Neural cell (in vitro differentiated cells): ENCODE data around the gene GALNT2. TPM values are rescaled to one million over a fixed set of nuclear protein-coding genes. Genes with fewer than 3 reads are reported as not detected.

Experiments used
- H2AFZ ChIP-seq: fragments of 200-600, 300-800 bp; sonication (generic), shearing (Covaris generic); 2 replicates; pipeline ENCODE4 v1.6.0; 2014; ENCODE audit warnings: low read depth, mild to moderate bottlenecking, antibody characterized with exemption, low read length, moderate library complexity
- H3F3A ChIP-seq: fragments of 200-600 bp; shearing (Covaris generic); 2 replicates; pipeline ENCODE4 v1.6.1; 2016; ENCODE audit warnings: mild to moderate bottlenecking, moderate library complexity, mixed read lengths, antibody characterized with exemption, low read length; ENCODE audit not compliant: insufficient read depth, poor library complexity, severe bottlenecking
- H3K27ac ChIP-seq: fragments of 200-600, 300-800 bp; sonication (generic), shearing (Covaris generic); 2 replicates; pipeline ENCODE4 v1.5.1; 2014; ENCODE audit warnings: mild to moderate bottlenecking, low read length, moderate library complexity
- H3K27me3 ChIP-seq: fragments of 300-800, 200-600 bp; sonication (generic), shearing (Covaris generic); 2 replicates; pipeline ENCODE4 v1.6.0; 2014; ENCODE audit warnings: mild to moderate bottlenecking, low read depth, low read length, moderate library complexity; ENCODE audit not compliant: insufficient read depth
- H3K36me3 ChIP-seq: fragments of 300-800, 200-600 bp; sonication (generic), shearing (Covaris generic); 2 replicates; pipeline ENCODE4 v1.5.1; 2014; ENCODE audit warnings: mild to moderate bottlenecking, antibody characterized with exemption, low read length, moderate library complexity; ENCODE audit not compliant: insufficient read depth
- H3K4me2 ChIP-seq: fragments of 300-800, 200-600 bp; sonication (generic), shearing (Covaris generic); 2 replicates; pipeline ENCODE4 v1.6.0; 2014; ENCODE audit warnings: mild to moderate bottlenecking, low read length
- H3K4me3 ChIP-seq: fragments of 300-800, 200-600 bp; sonication (generic), shearing (Covaris generic); 2 replicates; pipeline ENCODE4 v1.5.1; 2014; ENCODE audit warnings: mild to moderate bottlenecking, low read length, moderate library complexity
- H3K79me2 ChIP-seq: fragments of 200-600 bp; shearing (Covaris generic); replicated peaks from 2 replicates; pipeline ENCODE4 v1.6.0; 2014; ENCODE audit warnings: mild to moderate bottlenecking, low read length, moderate library complexity; ENCODE audit not compliant: insufficient read depth
- H3K9ac ChIP-seq: fragments of 300-800, 200-600 bp; sonication (generic), shearing (Covaris generic); 2 replicates; pipeline ENCODE4 v1.6.1; 2016; ENCODE audit warnings: mild to moderate bottlenecking, low read length, mixed read lengths
- H3K9me2 ChIP-seq: fragments of 200-600 bp; shearing (Covaris generic); 2 replicates; pipeline ENCODE4 v1.6.1; 2016; ENCODE audit warnings: mild to moderate bottlenecking, low read length, mixed read lengths; ENCODE audit not compliant: insufficient read depth
- H3K9me3 ChIP-seq: fragments of 200-600, 300-800 bp; sonication (generic), shearing (Covaris generic); 2 replicates; pipeline ENCODE4 v1.6.1; 2016; ENCODE audit warnings: mild to moderate bottlenecking, mixed run types, low read length, moderate library complexity, mixed read lengths
- H4K20me1 ChIP-seq: fragments of 200-600 bp; shearing (Covaris generic); 2 replicates; pipeline ENCODE4 v1.6.1; 2016; ENCODE audit warnings: mild to moderate bottlenecking, mixed run types; ENCODE audit not compliant: insufficient read depth
- EP300 ChIP-seq: fragments of 450-650 bp; conservative IDR thresholded peaks from 2 replicates; pipeline ENCODE4 v1.6.1; 2014; ENCODE audit warnings: antibody characterized with exemption, mild to moderate bottlenecking, moderate library complexity; ENCODE audit not compliant: poor library complexity, severe bottlenecking
- EZH2 ChIP-seq: fragments of 200-600, 300-800 bp; shearing (Covaris generic), sonication (generic); IDR thresholded peaks from 2 replicates; pipeline ENCODE4 v1.6.1; 2014; ENCODE audit warnings: antibody characterized with exemption, low read length, borderline replicate concordance, mild to moderate bottlenecking; ENCODE audit not compliant: insufficient read depth, poor library complexity, severe bottlenecking
- MXI1 ChIP-seq: fragments of 450-650 bp; conservative IDR thresholded peaks from 2 replicates; pipeline ENCODE4 v1.6.1; 2014; ENCODE audit warnings: antibody characterized with exemption, mild to moderate bottlenecking; ENCODE audit not compliant: poor library complexity, severe bottlenecking
- POLR2AphosphoS5 ChIP-seq: IDR thresholded peaks from 2 replicates; pipeline ENCODE4 v1.6.1; 2012
- RAD21 ChIP-seq: fragments of 450-650 bp; conservative IDR thresholded peaks from 2 replicates; pipeline ENCODE4 v1.6.1; 2014; ENCODE audit warnings: antibody characterized with exemption, mild to moderate bottlenecking, moderate library complexity
- SMC3 ChIP-seq: fragments of 450-650 bp; conservative IDR thresholded peaks from 2 replicates; pipeline ENCODE4 v1.6.1; 2014; ENCODE audit warnings: antibody characterized with exemption, mild to moderate bottlenecking, moderate library complexity; ENCODE audit not compliant: poor library complexity
- TAF1 ChIP-seq: IDR thresholded peaks from 2 replicates; pipeline ENCODE4 v1.6.1; 2012; ENCODE audit warnings: low read depth
- polyA plus RNA-seq: library from polyadenylated mRNA; depleted of rRNA; stranded (reverse); fragments of >200 nt; gene quantifications from 2 replicates; pipeline ENCODE4 v1.2.3, GENCODE V29; 2014
- TF ChIP-seq, protein P1 (sequence below): fragments of 450-650 bp; IDR thresholded peaks from 2 replicates; pipeline ENCODE4 v1.5.1; 2014; ENCODE audit warnings: antibody characterized with exemption, mild to moderate bottlenecking, moderate library complexity; ENCODE audit not compliant: poor library complexity, severe bottlenecking
- TF ChIP-seq, protein P2 (sequence below): IDR thresholded peaks from 2 replicates; pipeline ENCODE4 v1.6.1; 2012; ENCODE audit warnings: borderline replicate concordance

GALNT2 gene
- polyA plus RNA-seq, 1 donor from 2014 or later = 38.8 TPM

DNA sequence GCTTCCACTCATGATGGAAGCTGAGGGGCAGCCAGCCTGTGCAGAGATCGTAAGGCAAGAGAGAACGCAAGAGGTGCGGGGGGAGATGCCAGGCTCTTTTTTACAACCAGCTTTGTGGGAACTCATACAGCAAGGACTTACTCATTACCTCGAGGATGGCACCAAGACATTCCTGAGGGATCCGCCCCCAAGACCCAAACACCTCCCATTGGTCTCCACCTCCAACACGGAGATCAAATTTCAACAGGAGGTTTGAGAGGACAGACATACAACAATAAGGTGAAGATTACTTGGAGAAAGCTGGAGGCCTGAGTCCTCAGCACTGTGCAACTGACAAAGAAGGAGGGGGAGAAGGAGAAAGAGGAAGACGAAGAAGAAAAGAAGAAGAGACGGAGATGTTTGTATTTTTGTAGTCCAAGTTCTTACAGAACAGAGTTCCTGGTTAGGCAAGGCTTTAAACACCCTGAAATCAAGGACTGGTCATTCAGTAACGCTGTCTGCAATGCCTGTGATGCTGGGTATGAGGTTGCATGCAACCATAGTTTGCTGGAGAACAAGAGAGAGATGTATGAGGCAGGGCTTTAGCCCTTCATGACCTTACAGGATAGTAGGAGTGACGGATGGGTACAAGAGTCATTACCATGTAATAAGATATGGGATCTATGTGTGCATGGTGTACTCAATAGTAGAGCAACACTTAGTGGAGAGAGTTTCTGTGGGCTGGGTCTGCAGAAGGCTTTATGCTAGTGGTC lies 19.7 kb upstream of the GALNT2 start:
- no peaks in the 10 kb centered on the region for H3F3A ChIP-seq
- TF ChIP-seq TAF1 (no peak), MXI1 (no peak), RAD21 (no peak), EP300 (no peak), EZH2 (no peak), POLR2AphosphoS5 (no peak), SMC3 (no peak)
- TF ChIP-seq, protein P1, sequence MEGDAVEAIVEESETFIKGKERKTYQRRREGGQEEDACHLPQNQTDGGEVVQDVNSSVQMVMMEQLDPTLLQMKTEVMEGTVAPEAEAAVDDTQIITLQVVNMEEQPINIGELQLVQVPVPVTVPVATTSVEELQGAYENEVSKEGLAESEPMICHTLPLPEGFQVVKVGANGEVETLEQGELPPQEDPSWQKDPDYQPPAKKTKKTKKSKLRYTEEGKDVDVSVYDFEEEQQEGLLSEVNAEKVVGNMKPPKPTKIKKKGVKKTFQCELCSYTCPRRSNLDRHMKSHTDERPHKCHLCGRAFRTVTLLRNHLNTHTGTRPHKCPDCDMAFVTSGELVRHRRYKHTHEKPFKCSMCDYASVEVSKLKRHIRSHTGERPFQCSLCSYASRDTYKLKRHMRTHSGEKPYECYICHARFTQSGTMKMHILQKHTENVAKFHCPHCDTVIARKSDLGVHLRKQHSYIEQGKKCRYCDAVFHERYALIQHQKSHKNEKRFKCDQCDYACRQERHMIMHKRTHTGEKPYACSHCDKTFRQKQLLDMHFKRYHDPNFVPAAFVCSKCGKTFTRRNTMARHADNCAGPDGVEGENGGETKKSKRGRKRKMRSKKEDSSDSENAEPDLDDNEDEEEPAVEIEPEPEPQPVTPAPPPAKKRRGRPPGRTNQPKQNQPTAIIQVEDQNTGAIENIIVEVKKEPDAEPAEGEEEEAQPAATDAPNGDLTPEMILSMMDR = no peak
- TF ChIP-seq, protein P2, sequence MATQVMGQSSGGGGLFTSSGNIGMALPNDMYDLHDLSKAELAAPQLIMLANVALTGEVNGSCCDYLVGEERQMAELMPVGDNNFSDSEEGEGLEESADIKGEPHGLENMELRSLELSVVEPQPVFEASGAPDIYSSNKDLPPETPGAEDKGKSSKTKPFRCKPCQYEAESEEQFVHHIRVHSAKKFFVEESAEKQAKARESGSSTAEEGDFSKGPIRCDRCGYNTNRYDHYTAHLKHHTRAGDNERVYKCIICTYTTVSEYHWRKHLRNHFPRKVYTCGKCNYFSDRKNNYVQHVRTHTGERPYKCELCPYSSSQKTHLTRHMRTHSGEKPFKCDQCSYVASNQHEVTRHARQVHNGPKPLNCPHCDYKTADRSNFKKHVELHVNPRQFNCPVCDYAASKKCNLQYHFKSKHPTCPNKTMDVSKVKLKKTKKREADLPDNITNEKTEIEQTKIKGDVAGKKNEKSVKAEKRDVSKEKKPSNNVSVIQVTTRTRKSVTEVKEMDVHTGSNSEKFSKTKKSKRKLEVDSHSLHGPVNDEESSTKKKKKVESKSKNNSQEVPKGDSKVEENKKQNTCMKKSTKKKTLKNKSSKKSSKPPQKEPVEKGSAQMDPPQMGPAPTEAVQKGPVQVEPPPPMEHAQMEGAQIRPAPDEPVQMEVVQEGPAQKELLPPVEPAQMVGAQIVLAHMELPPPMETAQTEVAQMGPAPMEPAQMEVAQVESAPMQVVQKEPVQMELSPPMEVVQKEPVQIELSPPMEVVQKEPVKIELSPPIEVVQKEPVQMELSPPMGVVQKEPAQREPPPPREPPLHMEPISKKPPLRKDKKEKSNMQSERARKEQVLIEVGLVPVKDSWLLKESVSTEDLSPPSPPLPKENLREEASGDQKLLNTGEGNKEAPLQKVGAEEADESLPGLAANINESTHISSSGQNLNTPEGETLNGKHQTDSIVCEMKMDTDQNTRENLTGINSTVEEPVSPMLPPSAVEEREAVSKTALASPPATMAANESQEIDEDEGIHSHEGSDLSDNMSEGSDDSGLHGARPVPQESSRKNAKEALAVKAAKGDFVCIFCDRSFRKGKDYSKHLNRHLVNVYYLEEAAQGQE = no peak
- H3K36me3 ChIP-seq = no peaks in the 10 kb centered on the region
- H3K9me2 ChIP-seq = no peaks in the 10 kb centered on the region
- H3K9ac ChIP-seq = no peak overlapping the region
- H3K27me3 ChIP-seq = no peaks in the 10 kb centered on the region
- H4K20me1 ChIP-seq = no peaks in the 10 kb centered on the region
- no peaks in the 10 kb centered on the region for H3K9me3 ChIP-seq
- H3K4me2 ChIP-seq = no peak overlapping the region
- no peak overlapping the region for H2AFZ ChIP-seq
- no peak overlapping the region for H3K4me3 ChIP-seq
- H3K27ac ChIP-seq = no peak overlapping the region
- no peaks in the 10 kb centered on the region for H3K79me2 ChIP-seq

DNA sequence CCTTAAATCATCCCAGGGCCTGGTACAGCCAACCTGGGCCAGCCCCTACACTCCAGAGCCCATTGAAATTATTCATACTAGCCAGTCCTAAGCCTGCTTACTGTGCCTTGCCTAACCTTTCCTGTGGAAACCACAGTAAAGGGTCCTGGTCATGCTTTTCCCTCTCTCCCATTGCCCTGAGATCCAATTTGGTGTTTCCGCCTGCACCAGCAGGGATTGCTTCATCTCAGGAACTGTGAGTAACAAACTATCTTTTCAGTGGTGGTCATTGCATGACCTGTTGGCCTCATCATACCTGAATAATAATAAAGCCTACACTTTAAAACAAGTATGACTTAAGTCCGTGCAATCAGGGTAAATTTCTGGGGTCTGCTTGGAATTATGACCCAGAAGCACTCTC lies 18.7 kb upstream of the GALNT2 start:
- TF ChIP-seq MXI1 = no peak
- TF ChIP-seq, protein P1 = no peak
- TF ChIP-seq TAF1 = no peak
- H3K4me2 ChIP-seq = no peak overlapping the region
- no peak overlapping the region for H3K9ac ChIP-seq
- H3K4me3 ChIP-seq = no peak overlapping the region
- no peaks in the 10 kb centered on the region for H3K9me3 ChIP-seq
- no peaks in the 10 kb centered on the region for H3K36me3 ChIP-seq
- no peaks in the 10 kb centered on the region for H3F3A ChIP-seq
- H3K27me3 ChIP-seq = no peaks in the 10 kb centered on the region
- no peaks in the 10 kb centered on the region for H3K9me2 ChIP-seq
- no peaks in the 10 kb centered on the region for H3K79me2 ChIP-seq
- H2AFZ ChIP-seq = no peak overlapping the region
- H4K20me1 ChIP-seq = no peaks in the 10 kb centered on the region
- no peak overlapping the region for H3K27ac ChIP-seq
